Astrocyte (in vitro differentiated cells and primary cell): Measurements from ENCODE around the gene CPA1. TPM values are rescaled to one million over a fixed set of nuclear protein-coding genes. Genes with fewer than 3 reads are reported as not detected.

Source experiments
- DNase-seq: peaks from one replicate; pipeline ENCODE4 v3.0.0-alpha.2; 2010; ENCODE audit warnings: low read depth
- FAIRE-seq: peaks from 2 replicates; lab custom pipeline; 2011; peaks lifted over from hg19 to GRCh38; lab: Jason Lieb, UNC
- H2AFZ ChIP-seq: 2 replicates; pipeline ENCODE4 v1.6.0; 2012; ENCODE audit warnings: low read depth, low read length, inconsistent platforms
- H3K27ac ChIP-seq: 2 replicates; pipeline ENCODE4 v1.5.1; 2011; ENCODE audit warnings: low read depth, low read length, inconsistent platforms
- H3K27me3 ChIP-seq: 2 replicates; pipeline ENCODE4 v1.6.0; 2011; ENCODE audit warnings: low read length, inconsistent platforms; ENCODE audit not compliant: insufficient read depth
- H3K36me3 ChIP-seq: 2 replicates; pipeline ENCODE4 v1.5.1; 2011; ENCODE audit warnings: low read length, inconsistent platforms; ENCODE audit not compliant: insufficient read depth
- H3K4me1 ChIP-seq: 2 replicates; pipeline ENCODE4 v1.5.1; 2011; ENCODE audit warnings: low read length, inconsistent platforms; ENCODE audit not compliant: insufficient read depth
- H3K4me2 ChIP-seq: 2 replicates; pipeline ENCODE4 v1.6.0; 2012; ENCODE audit warnings: low read length, inconsistent platforms
- H3K4me3 ChIP-seq: 2 replicates; pipeline ENCODE4 v1.5.1; 2011; ENCODE audit warnings: low read depth, mild to moderate bottlenecking, low read length, inconsistent platforms; ENCODE audit not compliant: insufficient read depth
- H3K79me2 ChIP-seq: 2 replicates; pipeline ENCODE4 v1.6.0; 2012; ENCODE audit warnings: mild to moderate bottlenecking, low read length, inconsistent platforms; ENCODE audit not compliant: insufficient read depth
- H3K9ac ChIP-seq: 2 replicates; pipeline ENCODE4 v1.6.0; 2012; ENCODE audit warnings: mild to moderate bottlenecking, low read length, inconsistent platforms
- H3K9me3 ChIP-seq: 2 replicates; pipeline ENCODE4 v1.5.1; 2012; ENCODE audit warnings: low read depth, mild to moderate bottlenecking, low read length, inconsistent platforms; ENCODE audit not compliant: insufficient read depth
- H4K20me1 ChIP-seq: 2 replicates; pipeline ENCODE4 v1.6.0; 2012; ENCODE audit warnings: low read length, inconsistent platforms; ENCODE audit not compliant: insufficient read depth
- H3K27ac Mint-ChIP-seq: one replicate; pipeline ENCODE4 v1.8.0; 2021; ENCODE audit warnings: mild to moderate bottlenecking, mixed read lengths; ENCODE audit not compliant: unreplicated experiment
- H3K27me3 Mint-ChIP-seq: one replicate; pipeline ENCODE4 v1.8.0; 2021; ENCODE audit warnings: low read depth, mixed read lengths; ENCODE audit not compliant: unreplicated experiment
- H3K36me3 Mint-ChIP-seq: one replicate; pipeline ENCODE4 v1.8.0; 2021; ENCODE audit warnings: low read depth, mixed read lengths; ENCODE audit not compliant: unreplicated experiment
- H3K4me1 Mint-ChIP-seq: one replicate; pipeline ENCODE4 v1.8.0; 2021; ENCODE audit warnings: low read depth, mixed read lengths; ENCODE audit not compliant: unreplicated experiment
- H3K4me3 Mint-ChIP-seq: one replicate; pipeline ENCODE4 v1.8.0; 2021; ENCODE audit warnings: mild to moderate bottlenecking, moderate library complexity, mixed read lengths; ENCODE audit not compliant: unreplicated experiment
- H3K9me3 Mint-ChIP-seq: one replicate; pipeline ENCODE4 v1.8.0; 2021; ENCODE audit warnings: mild to moderate bottlenecking, mixed read lengths; ENCODE audit not compliant: unreplicated experiment
- EZH2 ChIP-seq: IDR thresholded peaks from 2 replicates; pipeline ENCODE4 v1.6.1; 2012; ENCODE audit warnings: mild to moderate bottlenecking, low read length, inconsistent platforms; ENCODE audit not compliant: insufficient read depth
- total RNA-seq: library from RNA; stranded (reverse); gene quantifications from 2 replicates; pipeline ENCODE4 v1.2.1, GENCODE V29; 2021
- TF ChIP-seq, protein P1 (sequence below): IDR thresholded peaks from 2 replicates; pipeline ENCODE4 v1.5.1; 2011; ENCODE audit warnings: low read depth, mild to moderate bottlenecking, inconsistent platforms, low read length, moderate library complexity; ENCODE audit not compliant: insufficient read depth

CPA1 gene
- total RNA-seq, 1 donor from 2014 or later, result not detected

DNA sequence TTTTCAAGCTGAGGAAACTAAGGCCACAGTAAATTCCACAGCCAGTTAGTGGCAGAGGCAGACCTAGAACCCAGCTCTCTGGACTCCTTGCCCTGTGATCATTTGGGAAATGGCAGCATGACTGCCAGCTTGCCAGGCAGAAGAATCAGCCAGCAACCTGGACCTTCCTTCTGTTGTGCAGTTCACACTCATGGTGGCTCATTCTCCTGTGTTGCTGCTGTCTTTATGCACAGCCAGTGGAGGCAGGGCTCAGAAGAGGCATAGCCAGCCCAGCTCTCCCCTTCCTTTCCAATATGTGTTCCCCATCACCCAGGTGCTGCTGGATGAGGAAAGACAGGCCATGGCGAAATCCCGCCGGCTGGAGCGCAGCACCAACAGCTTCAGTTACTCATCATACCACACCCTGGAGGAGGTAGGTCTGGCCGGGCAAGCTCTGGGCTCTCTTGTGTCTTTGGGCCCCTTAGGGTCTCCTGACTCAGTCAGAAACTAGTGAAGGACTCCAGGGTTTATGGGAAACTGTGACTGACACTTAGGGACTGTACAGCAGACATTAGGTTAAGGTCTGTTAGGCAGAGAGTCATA, 20.9 kb upstream of the CPA1 start:
- H3K9me3 Mint-ChIP-seq, result peaks cover 17% of the 10 kb centered on the region
- Histone ChIP-seq H3K4me3 (no peak overlapping the region), H3K9ac (no peak overlapping the region), H2AFZ (no peak overlapping the region), H3K27ac (no peak overlapping the region), H3K9me3 (peaks cover 14% of the 10 kb centered on the region), H3K4me2 (no peak overlapping the region), H3K79me2 (no peaks in the 10 kb centered on the region), H4K20me1 (no peaks in the 10 kb centered on the region), H3K4me1 (peaks cover 33% of the 10 kb centered on the region), H3K27me3 (no peaks in the 10 kb centered on the region), H3K36me3 (no peaks in the 10 kb centered on the region)
- no peak for FAIRE-seq
- H3K27me3 Mint-ChIP-seq, result no peaks in the 10 kb centered on the region
- H3K27ac Mint-ChIP-seq, result no peak overlapping the region
- H3K4me1 Mint-ChIP-seq, result peaks cover 37% of the 10 kb centered on the region
- no peak for DNase-seq
- no peak overlapping the region for H3K4me3 Mint-ChIP-seq
- no peaks in the 10 kb centered on the region for H3K36me3 Mint-ChIP-seq
- TF ChIP-seq, protein P1, sequence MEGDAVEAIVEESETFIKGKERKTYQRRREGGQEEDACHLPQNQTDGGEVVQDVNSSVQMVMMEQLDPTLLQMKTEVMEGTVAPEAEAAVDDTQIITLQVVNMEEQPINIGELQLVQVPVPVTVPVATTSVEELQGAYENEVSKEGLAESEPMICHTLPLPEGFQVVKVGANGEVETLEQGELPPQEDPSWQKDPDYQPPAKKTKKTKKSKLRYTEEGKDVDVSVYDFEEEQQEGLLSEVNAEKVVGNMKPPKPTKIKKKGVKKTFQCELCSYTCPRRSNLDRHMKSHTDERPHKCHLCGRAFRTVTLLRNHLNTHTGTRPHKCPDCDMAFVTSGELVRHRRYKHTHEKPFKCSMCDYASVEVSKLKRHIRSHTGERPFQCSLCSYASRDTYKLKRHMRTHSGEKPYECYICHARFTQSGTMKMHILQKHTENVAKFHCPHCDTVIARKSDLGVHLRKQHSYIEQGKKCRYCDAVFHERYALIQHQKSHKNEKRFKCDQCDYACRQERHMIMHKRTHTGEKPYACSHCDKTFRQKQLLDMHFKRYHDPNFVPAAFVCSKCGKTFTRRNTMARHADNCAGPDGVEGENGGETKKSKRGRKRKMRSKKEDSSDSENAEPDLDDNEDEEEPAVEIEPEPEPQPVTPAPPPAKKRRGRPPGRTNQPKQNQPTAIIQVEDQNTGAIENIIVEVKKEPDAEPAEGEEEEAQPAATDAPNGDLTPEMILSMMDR, result no peak

DNA sequence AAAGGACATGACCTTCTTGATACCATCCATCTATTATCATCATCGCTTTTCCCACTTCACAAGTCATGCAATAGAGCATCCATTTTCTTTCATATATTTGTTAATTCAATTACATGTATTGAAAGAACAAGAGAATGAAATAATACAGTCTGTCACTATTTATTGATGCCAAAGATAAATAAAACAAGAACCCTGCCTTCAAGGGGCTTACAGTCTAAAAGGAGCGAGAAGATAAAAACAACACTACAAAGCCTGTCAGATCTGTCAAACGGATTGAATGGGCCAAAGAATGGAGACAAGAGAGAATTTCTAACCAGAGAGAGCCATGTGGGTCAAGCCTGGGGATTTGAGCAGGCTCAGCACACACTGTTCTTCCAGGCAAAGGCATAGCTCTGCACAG, 19.8 kb upstream of the CPA1 start:
- no peaks in the 10 kb centered on the region for H3K79me2 ChIP-seq
- TF ChIP-seq, protein P1, result no peak
- TF ChIP-seq EZH2, result no peak
- H3K27me3 ChIP-seq, result no peaks in the 10 kb centered on the region
- Mint-ChIP-seq H3K27me3 (no peaks in the 10 kb centered on the region), H3K27ac (no peak overlapping the region), H3K36me3 (no peaks in the 10 kb centered on the region), H3K4me1 (peaks cover 35% of the 10 kb centered on the region), H3K4me3 (peak overlapping the region; percentile 34), H3K9me3 (peaks cover 17% of the 10 kb centered on the region)
- peaks cover 43% of the 10 kb centered on the region for H3K4me1 ChIP-seq
- H4K20me1 ChIP-seq, result no peaks in the 10 kb centered on the region
- FAIRE-seq (no peak), DNase-seq (no peak)
- H3K4me3 ChIP-seq, result no peak overlapping the region
- no peak overlapping the region for H3K27ac ChIP-seq
- H2AFZ ChIP-seq, result no peak overlapping the region
- no peaks in the 10 kb centered on the region for H3K36me3 ChIP-seq
- H3K9ac ChIP-seq, result no peak overlapping the region
- no peak overlapping the region for H3K4me2 ChIP-seq
- H3K9me3 ChIP-seq, result peaks cover 14% of the 10 kb centered on the region

DNA sequence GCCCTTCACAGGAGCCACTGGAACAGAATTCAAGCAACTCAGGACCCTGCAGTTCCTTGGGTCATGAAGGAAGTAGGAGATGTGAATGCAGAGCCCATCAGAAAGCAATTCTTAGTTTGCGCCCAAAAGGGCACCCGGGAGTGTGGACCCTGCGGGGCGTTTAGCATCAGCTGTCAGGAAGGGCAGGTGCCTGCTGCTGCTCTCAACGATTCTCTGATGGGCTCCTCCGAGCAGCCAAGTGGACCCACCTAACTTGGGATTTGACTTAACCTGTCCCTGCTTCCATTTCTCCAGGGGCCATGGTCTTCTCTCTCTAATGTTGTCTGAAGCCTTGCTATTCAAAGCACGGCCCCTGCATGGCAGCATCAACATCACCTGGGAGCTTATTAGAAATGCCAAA, 18.6 kb upstream of the CPA1 start:
- no peak overlapping the region for H3K4me2 ChIP-seq
- H3K27me3 ChIP-seq, result no peaks in the 10 kb centered on the region
- FAIRE-seq (no peak), DNase-seq (no peak)
- no peaks in the 10 kb centered on the region for H4K20me1 ChIP-seq
- H3K79me2 ChIP-seq, result no peaks in the 10 kb centered on the region
- Mint-ChIP-seq H3K9me3 (peaks cover 17% of the 10 kb centered on the region), H3K27me3 (no peaks in the 10 kb centered on the region), H3K4me3 (no peak overlapping the region), H3K36me3 (no peaks in the 10 kb centered on the region), H3K27ac (no peak overlapping the region), H3K4me1 (peaks cover 35% of the 10 kb centered on the region)
- H3K4me3 ChIP-seq, result no peak overlapping the region
- H3K4me1 ChIP-seq, result peaks cover 43% of the 10 kb centered on the region
- H3K36me3 ChIP-seq, result no peaks in the 10 kb centered on the region
- no peak overlapping the region for H3K27ac ChIP-seq
- H3K9me3 ChIP-seq, result peaks cover 14% of the 10 kb centered on the region
- H2AFZ ChIP-seq, result no peak overlapping the region
- no peak for TF ChIP-seq EZH2
- TF ChIP-seq, protein P1, result no peak
- H3K9ac ChIP-seq, result no peak overlapping the region
